GM21360 (cell line): ENCODE results near the gene CARD10.

Experiments
- ATAC-seq: cut with Tn5 transposase; IDR thresholded peaks from one replicate; pipeline ENCODE4 v1.9.1; 2021; ENCODE audit warnings: mild to moderate bottlenecking, moderate library complexity; ENCODE audit not compliant: unreplicated experiment

Gene CARD10

DNA sequence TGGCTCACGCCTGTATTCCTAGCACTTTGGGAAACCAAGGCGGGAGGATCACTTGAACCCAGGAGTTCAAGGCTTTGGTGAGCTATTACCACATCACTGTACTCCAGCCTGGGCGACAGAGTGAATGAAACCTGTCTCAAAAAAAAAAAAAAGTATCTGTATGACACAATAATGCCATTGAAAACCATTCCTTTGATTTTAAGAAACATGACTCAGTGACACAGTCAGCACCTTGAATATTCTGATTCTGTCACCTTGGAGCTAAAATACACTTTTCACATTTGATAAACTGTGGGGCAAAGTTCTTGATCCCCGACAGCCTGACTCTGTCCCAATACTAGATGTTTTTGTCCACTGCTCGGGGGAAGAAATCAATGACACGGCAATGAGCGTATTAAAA is 75.2 kb downstream of the CARD10 start:
- ATAC-seq: no peak

DNA sequence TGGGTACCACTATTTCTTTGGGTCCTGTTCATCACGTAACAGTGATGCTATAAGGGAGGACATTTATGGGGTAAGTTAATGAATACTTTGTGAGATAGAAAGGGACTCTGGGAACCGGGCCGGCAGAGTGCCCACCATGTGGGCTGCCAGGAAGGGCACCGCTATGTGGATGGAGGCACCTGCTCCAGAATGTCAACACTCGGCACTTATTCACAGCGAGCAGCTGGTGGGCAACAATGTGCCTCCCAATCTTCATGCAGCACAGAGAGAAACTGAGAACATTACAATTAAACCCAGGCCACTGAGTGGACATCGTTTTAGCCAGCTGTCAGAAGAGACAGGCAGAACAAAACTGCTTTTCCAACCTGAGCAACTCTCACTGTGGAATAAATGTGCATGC is 76.1 kb downstream of the CARD10 start:
- ATAC-seq: no peak

DNA sequence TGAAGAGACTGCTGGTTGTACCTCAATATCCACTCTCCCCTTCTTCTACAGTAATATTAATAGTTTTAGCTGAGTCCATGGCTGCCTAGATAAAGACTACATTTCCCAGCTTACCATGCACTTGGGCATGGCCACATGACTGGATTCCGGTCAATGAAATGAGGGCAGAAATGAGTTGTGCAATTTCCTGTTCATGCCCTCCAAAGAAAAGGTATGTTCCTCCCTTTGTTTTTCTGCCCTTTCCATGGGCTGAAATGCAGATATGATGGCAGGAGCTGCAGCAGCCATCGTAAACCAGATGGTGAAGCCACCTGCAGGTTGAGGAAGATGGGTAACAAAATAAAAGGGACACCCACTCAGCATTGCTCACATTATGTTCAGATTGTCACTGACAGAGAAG is 76.7 kb downstream of the CARD10 start:
- ATAC-seq: no peak

DNA sequence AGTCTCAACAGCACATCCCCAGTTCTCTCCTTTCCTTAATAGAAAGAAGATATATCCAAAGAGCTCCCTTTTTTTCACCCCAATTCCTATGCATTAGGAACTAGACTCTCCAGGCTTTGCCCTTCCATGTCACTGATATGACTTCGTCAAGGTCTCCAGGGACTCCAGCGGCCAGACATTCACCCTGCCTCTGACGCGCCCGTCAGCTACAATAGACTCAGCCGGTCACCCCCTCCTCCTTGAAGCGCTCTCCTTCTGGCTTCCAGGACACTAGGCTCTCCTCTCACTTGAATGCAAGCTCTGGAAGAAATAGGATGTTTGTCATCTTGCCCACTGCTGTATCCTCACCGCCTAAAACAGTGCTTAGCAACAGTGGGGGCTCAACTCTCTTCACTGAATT is 77.1 kb downstream of the CARD10 start:
- ATAC-seq: no peak

DNA sequence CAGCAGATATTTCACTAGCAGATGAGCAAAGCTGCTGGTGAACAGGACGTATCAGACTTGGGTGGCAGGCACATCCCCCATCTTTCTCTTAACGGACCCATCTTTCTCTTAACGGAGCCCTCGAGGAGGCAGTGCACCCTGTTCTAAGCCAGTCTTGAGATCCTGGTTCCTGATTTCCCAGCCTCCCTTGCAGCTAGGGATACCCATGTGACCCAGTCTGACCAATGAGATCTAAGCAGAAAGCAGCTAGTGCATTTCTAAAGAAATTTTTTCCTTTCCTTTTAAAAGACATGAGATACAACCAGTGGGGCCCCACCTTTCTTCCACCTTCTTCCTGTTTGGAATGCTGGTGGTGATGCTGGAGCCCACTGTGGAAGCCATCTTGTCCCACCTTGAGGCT is 78.3 kb downstream of the CARD10 start:
- ATAC-seq: no peak
